BJ (cell line): ENCODE results near the gene SCYGR4. TPM values are rescaled to one million over a fixed set of nuclear protein-coding genes. Genes with fewer than 3 reads are reported as not detected.
"Not testable (repeated sequence)": the region's sequence is repeated elsewhere in the genome, so short reads cannot be mapped to it uniquely, and the experiment has no call there.

ENCODE experiments used
- CTCF ChIA-PET: fragments of 350-600 bp; formaldehyde crosslinking; extraction: SDS; loops from one replicate; lab custom pipeline; 2021; ENCODE audit warnings: antibody characterized with exemption, inconsistent platforms; lab: Yijun Ruan, JAX
- POLR2A ChIA-PET: fragments of 300-600 bp; sonication (Branson Sonifier 250); formaldehyde crosslinking; extraction: SDS; loops from one replicate; lab custom pipeline; 2021; ENCODE audit warnings: antibody characterized with exemption; lab: Charles Lee
- DNase-seq: peaks from one replicate; pipeline ENCODE4 v3.0.0-alpha.2; 2011; ENCODE audit warnings: low read depth
- H3K27me3 ChIP-seq: 2 replicates; pipeline ENCODE4 v1.6.0; 2011; ENCODE audit warnings: low read length; ENCODE audit not compliant: control insufficient read depth, insufficient read depth
- H3K36me3 ChIP-seq: 2 replicates; pipeline ENCODE4 v1.5.1; 2011; ENCODE audit warnings: low read length; ENCODE audit not compliant: control insufficient read depth, insufficient read depth
- H3K4me3 ChIP-seq: 2 replicates; pipeline ENCODE4 v1.5.1; 2011; ENCODE audit warnings: low read depth, mild to moderate bottlenecking, control low read depth, low read length
- CTCF ChIP-seq: IDR thresholded peaks from 2 replicates; pipeline ENCODE4 v1.5.1; 2011; ENCODE audit warnings: low read depth, mild to moderate bottlenecking, control low read depth, inconsistent platforms, low read length, moderate library complexity; ENCODE audit not compliant: insufficient read depth
- polyA plus RNA-seq: library from polyadenylated mRNA; depleted of rRNA; stranded (reverse); fragments of >200 nt; gene quantifications from 2 replicates; pipeline ENCODE4 v1.2.3, GENCODE V29; 2011; rRNA removed

The SCYGR4 gene
- polyA plus RNA-seq, 1 experiment: not detected

- ChIA-PET CTCF (interaction anchor here (1.6 to 3.4 kb wide), 2 partner anchors 106 to 190 kb away, joined by 3 to 39 read pairs; no protein-coding TSS in a partner anchor), POLR2A (no interaction called here)
These were observed 43.8 kb downstream of the SCYGR4 start for GRCh38 chr2:227661025-227661649.

GRCh38 chr2:227661827-227662226 is 44.5 kb downstream of the SCYGR4 start:
- DNase-seq: no peak
- Histone ChIP-seq H3K27me3 (no peaks in the 10 kb centered on the region), H3K36me3 (no peaks in the 10 kb centered on the region), H3K4me3 (no peak overlapping the region)
- no peak for TF ChIP-seq CTCF
- ChIA-PET CTCF (interaction anchor here (1.9 kb wide), 1 partner anchor 104 kb away, joined by 10 read pairs; no protein-coding TSS in a partner anchor), POLR2A (no interaction called here)

More at GRCh38 chr2:227661025-227661649, 43.8 kb downstream of the SCYGR4 start:
- DNase-seq: no peak
- no peak for TF ChIP-seq CTCF
- Histone ChIP-seq H3K27me3 (no peaks in the 10 kb centered on the region), H3K36me3 (no peaks in the 10 kb centered on the region), H3K4me3 (no peak overlapping the region)

- POLR2A ChIA-PET: no interaction called here
- no peak for TF ChIP-seq CTCF
- no peaks in the 10 kb centered on the region; the same call in 1 of the 2 replicates for H3K27me3 ChIP-seq
- H3K4me3 ChIP-seq: no peak overlapping the region
- CTCF ChIA-PET: interaction anchor here (0.8 kb wide), 1 partner anchor 100 kb away, joined by 3 read pairs; no protein-coding TSS in a partner anchor
- H3K36me3 ChIP-seq: no peaks in the 10 kb centered on the region
- DNase-seq: no peak
These were observed 48.1 kb downstream of the SCYGR4 start for GRCh38 chr2:227665189-227665940.

GRCh38 chr2:227666631-227667170 is 49.4 kb downstream of the SCYGR4 start, which contains the start of gene SCYGR5:
TSS of gene SCYGR5 (plus strand) at chr2:227666804. CDS start at chr2:227666804, 0 bp downstream.
- H3K4me3 ChIP-seq, DNase-seq, H3K27me3 ChIP-seq, POLR2A ChIA-PET, H3K36me3 ChIP-seq, CTCF ChIA-PET: not testable (repeated sequence)

Other genes with a start within 250 kb of the SCYGR4 start
- 0.56 and 1.3 TPM in 2 replicates for gene TM4SF20, start 238.2 kb upstream of the SCYGR4 start, polyA plus RNA-seq
- not detected in 2 replicates for gene SCYGR1, start 229.5 kb upstream of the SCYGR4 start, polyA plus RNA-seq
- gene AGFG1, start 145.3 kb upstream of the SCYGR4 start, polyA plus RNA-seq: 92.2 and 126 TPM in 2 replicates
- not detected in 2 replicates for gene SCYGR2, start 18.6 kb upstream of the SCYGR4 start, polyA plus RNA-seq
- not detected in 2 replicates for gene SCYGR3, start 2.7 kb upstream of the SCYGR4 start, polyA plus RNA-seq
- not detected in 2 replicates for gene SCYGR5, start 49.3 kb downstream of the SCYGR4 start, polyA plus RNA-seq
- gene SLC19A3, start 100.5 kb downstream of the SCYGR4 start, polyA plus RNA-seq: 0.27 TPM in 1 of 2 replicates, not detected in the other
- gene SCYGR6, start 107.3 kb downstream of the SCYGR4 start, polyA plus RNA-seq: not detected in 2 replicates
- gene SCYGR7, start 110.8 kb downstream of the SCYGR4 start, polyA plus RNA-seq: not detected in 2 replicates
- gene SCYGR8, start 128.4 kb downstream of the SCYGR4 start, polyA plus RNA-seq: not detected in 2 replicates
- gene CCL20, start 196.3 kb downstream of the SCYGR4 start, polyA plus RNA-seq: not detected in 2 replicates